Stimulated activated CD8-positive, alpha-beta memory T cell treated with anti-CD3 and anti-CD28 coated beads, Interleukin-15, amount 100 ng/mL, for 48 hours (primary cell): ENCODE results near the gene IKZF4.
A peak's percentile ranks its signal among the peaks of the same experiment; 100 is the strongest.
"Not testable (repeated sequence)": the region's sequence is repeated elsewhere in the genome, so short reads cannot be mapped to it uniquely, and the experiment has no call there.

Experiments
- DNase-seq, 2 donors: peaks; one replicate each; pipeline ENCODE4 v3.0.0-alpha.2; 2020; ENCODE audit warnings: low read depth in 2 of 2

The IKZF4 gene

DNA sequence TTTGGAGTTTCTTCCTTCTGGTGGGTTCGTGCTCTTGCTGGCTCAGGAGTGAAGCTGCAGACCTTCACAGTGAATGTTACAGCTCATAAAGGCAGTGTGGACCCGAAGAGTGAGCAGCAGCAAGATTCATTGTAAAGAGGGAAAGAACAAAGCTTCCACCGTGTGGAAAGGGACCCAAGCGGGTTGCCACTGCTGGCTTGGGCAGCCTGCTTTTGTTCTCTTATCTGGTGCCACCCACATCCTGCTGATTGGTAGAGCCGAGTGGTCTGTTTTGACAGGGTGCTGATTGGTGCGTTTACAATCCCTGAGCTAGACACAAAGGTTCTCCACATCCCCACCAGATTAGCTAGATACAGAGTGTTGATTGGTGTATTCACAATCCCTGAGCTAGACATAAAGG is 21.3 kb upstream of the IKZF4 start:
- not testable (repeated sequence) for DNase-seq

DNA sequence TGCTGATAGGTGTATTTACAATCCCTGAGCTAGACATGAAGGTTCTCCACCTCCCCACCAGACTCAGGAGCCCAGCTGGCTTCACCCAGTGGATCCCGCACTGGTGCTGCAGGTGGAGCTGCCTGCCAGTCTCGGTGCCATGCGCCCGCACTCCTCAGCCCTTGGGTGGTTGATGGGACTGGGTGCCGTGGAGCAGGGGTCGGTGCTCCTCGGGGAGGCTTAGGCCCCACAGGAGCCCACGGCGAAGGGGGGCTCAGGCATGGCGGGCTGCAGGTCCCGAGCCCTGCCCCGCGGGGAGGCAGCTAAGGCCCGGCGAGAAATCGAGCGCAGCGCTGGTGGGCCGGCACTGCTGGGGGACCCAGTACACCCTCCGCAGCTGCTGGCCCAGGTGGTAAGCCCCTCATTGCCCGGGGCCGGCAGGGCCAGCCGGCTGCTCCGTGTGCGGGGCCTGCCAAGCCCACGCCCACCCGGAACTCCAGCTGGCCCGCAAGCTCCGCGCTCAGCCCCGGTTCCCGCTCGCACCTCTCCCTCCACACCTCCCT is 20.8 kb upstream of the IKZF4 start:
- DNase-seq: not testable (repeated sequence)

DNA sequence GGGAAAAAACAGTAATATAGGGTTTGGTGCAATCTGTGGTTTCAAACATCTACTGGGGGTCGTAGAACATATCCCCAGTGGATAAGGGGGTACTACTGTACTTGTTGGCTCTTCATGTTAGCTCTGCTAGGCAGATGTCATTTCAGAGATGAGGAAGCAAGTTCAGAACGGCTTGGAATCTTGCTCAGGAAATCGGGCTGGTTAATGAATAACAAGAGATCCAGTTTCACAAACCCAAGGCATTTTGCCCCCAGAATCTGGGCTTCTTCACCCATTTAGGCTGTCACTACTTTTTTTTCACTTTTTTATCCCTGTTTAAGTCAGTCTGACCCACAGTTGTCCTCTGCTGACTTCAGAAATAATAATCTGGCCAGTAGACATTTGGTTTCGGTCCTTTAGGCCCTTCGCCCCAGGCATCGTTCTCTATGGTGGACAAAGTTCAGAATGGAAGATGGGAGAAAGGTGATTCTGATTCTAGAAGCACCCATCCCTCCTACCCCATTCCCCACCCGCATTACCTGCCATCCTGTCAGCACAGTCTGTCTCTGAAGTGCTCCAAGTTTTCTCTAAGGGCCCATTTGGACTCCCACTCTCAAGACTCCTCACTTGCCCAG is 19.2 kb upstream of the IKZF4 start:
- no peak for DNase-seq

DNA sequence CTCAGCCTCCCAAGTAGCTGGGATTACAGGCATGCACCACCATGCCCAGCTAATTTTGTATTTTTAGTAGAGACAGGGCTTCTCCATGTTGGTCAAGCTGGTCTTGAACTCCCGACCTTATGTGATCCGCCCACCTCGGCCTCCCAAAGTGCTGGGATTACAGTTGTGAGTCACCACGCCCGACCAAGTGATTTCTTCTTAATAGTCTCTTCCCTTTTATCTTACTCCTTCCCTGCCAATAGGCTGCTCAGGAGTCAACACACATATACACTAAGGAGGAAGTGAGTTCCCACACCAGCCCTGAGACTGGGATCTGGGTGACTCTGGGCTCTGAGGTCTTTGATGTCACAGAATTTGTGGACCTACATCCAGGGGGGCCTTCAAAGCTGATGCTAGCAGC is 17.5 kb upstream of the IKZF4 start:
- DNase-seq: not testable (repeated sequence)

DNA sequence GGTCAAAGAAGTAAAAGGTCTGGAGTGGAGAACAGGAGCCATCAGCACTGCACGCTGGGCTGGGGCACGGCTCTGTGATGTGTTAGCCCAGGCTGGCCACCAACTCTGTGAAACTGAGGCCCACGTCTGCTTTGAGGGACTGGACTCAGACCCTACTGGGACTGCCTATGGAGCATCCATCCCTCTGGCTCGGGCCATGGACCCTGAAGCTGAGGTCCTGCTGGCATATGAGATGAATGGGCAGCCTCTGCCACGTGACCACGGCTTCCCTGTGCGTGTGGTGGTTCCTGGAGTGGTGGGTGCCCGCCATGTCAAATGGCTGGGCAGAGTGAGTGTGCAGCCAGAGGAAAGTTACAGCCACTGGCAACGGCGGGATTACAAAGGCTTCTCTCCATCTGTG is 16.6 kb upstream of the IKZF4 start:
- no peak for DNase-seq

DNA sequence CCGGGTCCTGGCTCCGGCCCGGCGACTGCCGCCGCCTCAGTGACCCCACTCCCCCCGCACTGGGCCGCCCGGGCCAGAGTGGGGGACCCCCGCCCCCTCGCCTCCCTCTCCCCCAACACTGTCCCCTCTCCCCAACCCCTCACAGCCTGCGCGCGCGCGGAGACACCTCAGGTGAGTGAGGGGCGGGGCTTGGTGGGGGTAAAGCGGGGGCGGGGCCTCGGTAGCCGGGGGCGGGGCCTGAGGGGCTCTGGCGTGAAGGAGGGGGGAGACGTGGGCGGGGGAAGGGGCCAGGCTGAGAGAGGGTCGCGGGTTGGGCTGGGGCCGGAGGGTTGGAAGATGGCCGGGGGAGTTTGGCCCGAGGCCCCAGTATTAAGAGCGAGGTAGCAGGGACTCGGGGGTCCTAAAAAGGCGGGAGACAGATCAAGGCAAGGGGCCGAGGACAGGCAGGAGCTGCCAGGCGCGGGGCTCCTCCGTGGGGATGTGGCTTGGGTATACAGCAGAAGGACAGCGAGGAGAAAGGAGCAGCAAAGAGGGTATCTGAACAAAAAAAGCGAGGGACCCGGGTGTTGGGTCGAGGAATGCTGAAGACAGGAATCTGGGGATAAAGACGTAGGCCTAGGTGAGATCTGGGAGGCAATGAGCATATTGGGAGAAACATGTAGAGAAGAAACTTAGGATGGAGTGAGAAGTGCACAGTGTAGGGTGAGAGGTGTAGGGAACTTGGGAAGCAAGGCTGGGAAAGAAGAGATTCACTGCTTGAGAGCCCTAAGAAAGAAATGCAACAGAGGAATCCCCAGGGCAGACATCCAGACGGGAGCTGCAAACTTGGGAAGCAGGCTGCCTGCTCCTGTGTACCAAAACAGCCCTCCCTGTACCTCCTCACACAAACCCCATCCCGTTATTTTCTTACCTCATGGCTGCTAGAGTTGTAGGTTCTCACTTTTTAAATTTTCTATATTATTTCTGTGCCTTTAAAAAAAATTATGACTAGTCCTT is 13.0 kb upstream of the IKZF4 start:
- peak; percentile 38 for DNase-seq

DNA sequence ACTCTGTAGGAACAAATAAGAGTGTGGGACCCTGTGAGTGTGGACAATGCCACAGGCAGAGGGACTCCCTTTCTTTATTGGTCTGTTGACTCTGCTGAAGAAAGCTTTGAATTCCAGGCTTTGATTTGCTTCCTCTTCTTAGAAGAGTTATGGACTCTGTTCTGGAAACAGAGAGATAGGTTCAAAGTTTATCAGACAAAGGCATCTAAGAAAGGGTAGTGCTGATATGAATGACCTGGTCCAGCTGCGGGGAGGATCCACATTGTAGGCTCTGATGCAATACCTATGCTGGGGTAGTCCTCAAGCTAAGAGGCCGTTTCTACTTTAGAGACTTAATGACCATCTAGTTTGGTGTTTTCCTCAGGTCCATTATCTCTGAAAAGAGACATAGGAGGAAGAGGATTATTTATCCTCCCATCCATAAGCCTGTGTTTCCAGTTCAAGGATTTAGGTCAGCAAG is 10.7 kb upstream of the IKZF4 start:
- DNase-seq: no peak

DNA sequence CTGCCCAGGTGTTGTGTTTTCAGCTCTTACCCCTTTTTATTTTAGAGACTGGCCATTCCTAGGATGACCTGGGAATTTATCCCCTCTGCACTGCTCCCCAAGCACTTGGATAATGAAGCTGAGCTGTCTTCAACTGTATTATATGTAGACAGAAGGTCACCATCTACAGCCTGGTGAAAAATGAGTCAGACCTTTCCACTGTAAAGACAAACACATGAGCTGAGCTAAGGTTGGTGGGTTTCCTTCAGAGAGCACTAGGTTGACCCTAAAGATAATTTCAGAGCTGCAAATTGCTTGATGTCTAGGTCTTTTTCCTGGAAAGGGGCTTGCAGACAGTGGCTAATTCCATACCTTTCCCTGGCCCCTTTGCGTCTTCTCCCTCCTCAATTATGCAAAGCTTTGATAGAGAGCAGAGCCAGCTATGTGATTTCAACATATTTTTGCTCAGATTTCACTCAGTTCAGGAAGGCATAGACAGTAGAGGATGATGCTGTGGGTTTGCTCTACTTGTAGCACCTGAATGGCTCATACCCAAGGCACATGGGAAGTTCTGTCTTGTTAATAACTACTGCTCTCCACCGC is 9.2 kb upstream of the IKZF4 start:
- DNase-seq: no peak

DNA sequence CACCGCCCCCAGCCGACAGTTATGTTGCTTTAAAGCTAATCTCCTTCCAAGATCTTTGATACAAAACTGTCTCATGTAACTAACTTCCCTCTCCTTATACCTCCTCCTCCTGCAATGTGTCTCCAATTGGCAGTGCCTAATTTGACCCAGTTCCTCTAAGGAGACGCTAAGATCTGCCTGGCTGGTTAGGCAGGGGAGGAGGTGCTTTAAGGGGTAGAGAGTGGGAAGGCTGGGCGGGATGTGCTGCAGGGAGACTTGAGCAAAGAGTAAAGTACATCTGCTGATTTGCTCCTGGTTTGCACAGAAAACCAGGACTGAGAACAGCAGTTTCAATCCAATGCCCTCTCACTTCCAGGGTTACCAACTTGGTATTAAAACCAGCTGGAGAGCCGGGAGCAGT is 7.4 kb upstream of the IKZF4 start:
- no peak for DNase-seq

DNA sequence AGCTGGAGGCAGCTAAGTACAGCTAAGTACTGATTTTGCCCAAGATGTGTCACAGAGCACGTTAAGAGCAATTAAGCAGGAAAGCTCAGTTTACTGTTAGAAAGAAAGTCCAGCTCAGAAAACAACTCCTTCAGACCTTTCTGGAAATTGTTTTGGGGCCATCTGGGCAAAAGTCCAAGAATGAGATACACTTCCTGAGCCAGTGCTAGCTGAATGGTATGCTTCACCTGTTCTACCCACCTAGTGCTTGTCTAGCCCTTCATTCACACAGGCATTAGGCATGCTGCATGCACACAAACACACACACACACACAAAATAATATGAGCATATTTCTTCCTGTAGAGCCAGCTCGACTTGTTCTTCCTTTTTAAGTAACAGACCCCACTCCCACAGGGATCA is 6.6 kb upstream of the IKZF4 start:
- no peak for DNase-seq

DNA sequence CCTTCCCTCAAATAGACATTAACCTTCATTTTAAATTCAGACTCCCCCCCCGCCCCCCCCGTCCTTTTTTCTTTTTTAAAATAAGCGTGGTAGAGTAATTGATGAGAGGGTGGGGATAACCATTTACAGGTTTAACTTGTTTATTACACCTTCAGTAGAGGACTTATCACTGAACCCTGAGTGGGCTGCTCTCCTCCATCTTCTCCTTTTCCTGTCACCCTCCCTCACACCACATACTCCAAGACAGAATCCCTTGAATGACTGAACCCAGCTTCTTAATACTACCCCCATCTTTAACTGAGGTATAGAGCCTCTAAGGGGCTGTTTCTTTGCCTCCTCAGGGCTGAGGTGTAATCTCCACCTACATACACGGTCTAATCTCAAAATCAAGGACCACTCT is 3.7 kb upstream of the IKZF4 start:
- no peak for DNase-seq

DNA sequence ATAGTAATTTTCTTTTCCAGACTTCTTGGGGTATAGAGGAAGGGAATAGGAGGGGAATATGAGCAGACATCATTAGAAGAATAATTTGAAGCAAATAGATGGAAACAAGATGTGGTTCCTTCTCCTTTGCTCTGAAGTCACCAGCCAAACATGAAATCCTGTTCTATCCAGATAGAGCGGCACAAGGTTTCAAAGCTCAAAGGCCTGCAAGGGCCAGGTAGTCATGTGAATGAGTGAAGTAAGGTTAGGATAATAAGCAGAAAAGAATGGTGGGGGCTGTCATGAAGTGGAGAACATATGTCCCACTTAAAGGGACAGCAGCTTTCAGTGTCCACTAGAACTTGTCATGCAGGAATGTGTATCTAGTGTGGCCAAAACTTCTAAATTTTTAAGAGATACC is 2.5 kb upstream of the IKZF4 start:
- DNase-seq: no peak

DNA sequence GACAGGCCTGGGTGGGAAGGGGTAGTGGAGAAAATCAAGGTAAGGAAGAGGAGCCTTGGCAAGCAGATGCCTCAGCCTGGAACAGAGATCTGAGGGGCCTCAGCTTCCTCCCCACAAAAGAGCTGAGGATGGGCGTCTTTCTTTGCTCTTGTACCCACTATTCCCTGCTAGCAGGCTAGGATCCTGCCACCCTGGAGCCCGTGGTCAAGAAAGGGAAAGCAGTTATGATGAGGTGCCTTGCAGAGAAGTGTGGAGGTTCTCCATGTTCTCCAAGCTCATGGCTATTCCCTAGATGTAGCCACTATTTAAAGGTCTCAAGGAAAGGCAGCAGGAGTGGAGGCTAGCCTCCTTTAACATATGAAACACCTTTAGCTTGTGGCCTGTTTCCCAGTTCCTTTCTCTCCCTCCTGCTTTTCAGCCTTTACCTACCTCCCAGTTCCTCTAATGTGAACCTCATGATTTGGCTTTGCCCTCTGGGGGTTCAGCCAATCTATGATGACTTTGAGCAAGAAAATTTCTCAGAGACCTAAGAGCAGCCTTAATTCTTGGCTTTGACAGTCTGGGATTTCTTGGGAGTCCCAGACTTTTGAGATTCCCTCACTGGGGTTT is 1.1 kb downstream of the IKZF4 start:
- DNase-seq: no peak

DNA sequence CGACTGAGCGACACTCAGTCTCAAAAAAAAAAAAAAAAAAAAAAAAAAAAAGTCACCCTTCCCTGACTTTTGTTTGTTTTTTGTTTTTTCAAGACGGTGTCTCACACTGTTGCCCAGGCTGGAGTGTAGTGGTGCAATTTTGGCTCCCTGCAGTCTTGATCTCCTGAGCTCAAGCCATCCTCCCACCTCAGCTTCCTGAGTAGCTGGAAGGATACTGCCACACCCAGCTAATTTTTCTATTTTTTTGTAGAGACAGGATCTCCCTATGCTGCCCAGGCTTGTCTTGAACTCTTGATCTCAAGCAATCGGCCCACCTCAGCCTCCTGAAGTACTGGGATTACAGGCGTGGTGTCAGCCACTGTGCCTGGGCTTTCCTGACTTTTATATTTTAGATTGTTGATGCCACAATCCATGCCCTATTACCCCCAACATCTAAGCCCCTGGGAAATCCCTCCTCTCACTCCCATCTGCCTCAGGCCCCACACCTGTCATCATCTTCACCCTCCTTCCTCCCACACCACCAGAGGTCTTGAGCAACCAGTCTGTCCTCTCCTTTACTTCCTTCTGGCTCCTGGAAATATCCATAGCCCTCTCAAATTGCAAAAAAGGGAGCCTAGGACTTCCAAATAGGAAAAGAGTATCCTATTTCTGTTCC is 7.8 kb downstream of the IKZF4 start:
- no peak for DNase-seq

DNA sequence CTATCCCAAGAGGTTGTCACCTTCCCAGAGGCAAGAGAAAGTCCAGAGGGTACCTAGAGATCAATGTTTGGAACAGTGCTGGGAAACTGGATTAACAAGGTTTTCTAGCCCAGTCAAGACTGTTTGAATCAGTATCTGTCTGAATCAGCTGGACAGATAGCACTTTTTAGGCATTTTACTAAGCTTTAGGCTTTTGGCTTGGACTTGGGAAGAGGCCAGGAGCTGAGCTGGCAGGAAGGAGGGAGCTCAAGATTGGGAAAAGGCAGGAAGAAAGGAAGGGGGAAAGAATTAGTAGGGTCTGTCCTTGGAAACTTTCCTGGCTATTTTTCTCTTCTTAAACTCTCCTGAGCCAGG is 8.3 kb downstream of the IKZF4 start:
- DNase-seq: no peak

DNA sequence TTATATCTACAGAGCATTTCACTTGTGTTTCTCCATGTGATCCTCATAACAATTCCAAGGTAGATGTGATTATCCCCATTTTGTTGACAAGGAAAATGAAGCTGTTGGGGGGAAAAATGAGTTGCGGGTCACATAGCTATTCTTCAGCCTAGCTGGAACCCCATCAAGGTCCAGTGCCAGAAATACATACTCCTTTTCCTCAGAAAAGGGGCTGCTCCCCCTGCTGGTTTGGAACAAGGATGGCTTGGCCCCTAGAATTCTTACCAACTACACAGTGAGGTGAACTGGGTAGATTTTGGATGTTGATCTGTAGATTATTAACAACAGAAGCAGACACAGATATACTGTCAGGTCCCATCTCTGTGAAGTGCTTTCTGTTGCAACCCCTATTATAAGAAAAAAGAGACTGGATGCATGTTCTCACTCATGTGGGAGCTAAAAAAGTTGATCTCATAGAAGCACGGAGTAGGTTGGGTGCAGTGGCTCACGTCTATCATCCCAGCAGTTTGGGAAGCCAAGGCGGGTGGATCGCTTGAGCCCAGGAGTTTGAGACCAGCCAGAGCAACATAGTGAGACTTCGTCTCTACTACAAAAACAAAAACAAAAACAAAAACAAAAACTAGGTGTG is 8.9 kb downstream of the IKZF4 start:
- peak in 1 of 2 donors; percentile 23 for DNase-seq

DNA sequence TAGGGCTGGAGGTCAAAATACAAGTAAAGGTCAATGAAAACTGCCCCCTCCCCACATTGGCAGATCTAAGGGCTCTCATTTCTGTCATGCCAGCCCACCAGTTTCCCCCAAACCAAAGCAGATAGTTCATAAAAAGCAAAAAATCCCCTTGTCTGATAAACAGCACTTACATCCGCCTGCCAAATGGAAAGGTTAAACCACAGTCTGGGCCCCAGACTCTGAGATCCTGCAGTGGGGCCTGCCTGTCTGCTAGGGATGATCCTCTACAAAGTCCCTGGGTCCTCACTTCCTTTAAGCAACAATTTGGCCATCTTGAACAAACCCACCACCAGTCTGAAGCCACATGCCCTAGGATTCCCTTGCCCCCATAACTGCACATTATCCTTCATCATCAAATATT is 11.1 kb downstream of the IKZF4 start:
- peak in 1 of 2 donors; percentile 40 for DNase-seq

DNA sequence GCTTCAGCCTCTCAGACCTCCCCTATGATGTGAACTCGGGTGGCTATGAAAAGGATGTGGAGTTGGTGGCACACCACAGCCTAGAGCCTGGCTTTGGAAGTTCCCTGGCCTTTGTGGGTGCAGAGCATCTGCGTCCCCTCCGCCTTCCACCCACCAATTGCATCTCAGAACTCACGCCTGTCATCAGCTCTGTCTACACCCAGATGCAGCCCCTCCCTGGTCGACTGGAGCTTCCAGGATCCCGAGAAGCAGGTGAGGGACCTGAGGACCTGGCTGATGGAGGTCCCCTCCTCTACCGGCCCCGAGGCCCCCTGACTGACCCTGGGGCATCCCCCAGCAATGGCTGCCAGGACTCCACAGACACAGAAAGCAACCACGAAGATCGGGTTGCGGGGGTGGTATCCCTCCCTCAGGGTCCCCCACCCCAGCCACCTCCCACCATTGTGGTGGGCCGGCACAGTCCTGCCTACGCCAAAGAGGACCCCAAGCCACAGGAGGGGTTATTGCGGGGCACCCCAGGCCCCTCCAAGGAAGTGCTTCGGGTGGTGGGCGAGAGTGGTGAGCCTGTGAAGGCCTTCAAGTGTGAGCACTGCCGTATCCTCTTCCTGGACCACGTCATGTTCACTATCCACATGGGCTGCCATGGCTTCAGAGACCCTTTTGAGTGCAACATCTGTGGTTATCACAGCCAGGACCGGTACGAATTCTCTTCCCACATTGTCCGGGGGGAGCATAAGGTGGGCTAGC is 13.9 kb downstream of the IKZF4 start:
- peak in 1 of 2 donors; percentile 53 for DNase-seq

DNA sequence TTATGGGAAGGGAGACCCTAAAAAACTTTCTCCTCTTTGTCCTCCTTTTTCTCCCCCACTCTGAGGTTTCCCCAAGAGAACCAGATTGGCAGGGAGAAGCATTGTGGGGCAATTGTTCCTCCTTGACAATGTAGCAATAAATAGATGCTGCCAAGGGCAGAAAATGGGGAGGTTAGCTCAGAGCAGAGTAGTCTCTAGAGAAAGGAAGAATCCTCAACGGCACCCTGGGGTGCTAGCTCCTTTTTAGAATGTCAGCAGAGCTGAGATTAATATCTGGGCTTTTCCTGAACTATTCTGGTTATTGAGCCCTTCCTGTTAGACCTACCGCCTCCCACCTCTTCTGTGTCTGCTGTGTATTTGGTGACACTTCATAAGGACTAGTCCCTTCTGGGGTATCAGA is 16.3 kb downstream of the IKZF4 start:
- no peak for DNase-seq

DNA sequence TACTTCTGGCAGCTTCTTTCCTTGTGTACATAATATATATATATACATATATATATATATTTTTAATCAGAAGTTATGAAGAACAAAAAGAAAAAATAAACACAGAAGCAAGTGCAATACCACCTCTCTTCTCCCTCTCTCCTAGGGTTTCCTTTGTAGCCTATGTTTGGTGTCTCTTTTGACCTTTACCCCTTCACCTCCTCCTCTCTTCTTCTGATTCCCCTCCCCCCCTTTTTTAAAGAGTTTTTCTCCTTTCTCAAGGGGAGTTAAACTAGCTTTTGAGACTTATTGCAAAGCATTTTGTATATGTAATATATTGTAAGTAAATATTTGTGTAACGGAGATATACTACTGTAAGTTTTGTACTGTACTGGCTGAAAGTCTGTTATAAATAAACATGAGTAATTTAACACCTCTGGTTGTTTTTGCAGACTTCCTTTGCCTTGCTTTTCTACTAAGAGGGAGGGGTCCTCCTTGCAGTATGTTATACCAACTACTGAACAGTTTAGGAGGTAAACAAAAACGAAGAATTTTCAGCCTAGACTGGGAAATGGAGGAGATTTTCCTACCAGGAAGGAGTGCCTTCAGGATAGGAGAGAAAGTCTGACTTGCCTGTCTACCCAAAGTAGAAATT is 17.3 kb downstream of the IKZF4 start:
- DNase-seq: no peak
